ENCODE measurements around the gene NXPH1.

Gene NXPH1

DNA sequence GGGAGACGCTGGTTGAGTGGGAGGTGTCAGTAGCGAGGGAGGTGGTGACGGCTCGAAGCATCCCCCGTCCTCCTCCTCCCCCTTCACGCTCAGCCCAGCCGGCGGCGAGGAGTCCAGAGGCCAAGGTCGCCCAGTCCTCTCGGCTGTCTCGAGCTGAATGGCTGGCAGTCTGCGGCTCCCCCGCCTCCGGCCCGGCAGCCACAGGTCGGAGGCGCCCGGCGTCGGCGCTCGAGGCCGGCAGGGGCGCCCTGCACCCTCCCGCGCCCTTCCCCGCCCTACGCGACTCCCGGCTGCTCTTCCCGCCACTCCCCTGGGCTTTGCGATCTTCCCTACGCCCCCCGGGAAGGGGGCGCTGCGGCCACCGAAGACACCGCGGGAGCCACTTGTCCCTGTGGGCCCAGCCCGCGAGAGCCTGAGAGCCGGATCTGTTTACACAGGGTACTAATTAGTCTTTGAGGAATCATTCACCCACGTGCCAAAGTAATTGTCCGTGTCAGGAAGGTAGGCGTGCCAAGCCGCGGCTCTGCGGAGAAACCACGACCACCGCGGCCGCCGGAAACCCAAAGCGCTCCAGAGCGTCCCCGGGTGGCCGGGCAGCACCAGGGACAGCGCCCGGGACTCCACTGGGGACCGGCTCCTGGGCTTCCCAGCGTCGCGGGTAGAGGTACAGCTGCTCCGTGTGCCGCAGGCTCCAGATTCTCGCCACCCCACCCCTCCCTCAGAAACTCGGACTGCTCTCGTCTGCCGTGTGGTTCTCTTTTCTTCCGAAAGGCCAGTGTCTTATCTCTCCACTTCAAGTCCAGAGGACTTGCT is at the start of gene NXPH1:
TSS of gene NXPH1 (plus strand) at position 133 of the 813 bp plus-strand sequence.
- DNase-seq: peak; percentile 13

GRCh38 chr7:8384901-8385300 is 48.5 kb upstream of the NXPH1 start:
- DNase-seq: no peak

- DNase-seq: no peak
These were observed 46.4 kb upstream of the NXPH1 start for GRCh38 chr7:8386926-8387550.

DNA sequence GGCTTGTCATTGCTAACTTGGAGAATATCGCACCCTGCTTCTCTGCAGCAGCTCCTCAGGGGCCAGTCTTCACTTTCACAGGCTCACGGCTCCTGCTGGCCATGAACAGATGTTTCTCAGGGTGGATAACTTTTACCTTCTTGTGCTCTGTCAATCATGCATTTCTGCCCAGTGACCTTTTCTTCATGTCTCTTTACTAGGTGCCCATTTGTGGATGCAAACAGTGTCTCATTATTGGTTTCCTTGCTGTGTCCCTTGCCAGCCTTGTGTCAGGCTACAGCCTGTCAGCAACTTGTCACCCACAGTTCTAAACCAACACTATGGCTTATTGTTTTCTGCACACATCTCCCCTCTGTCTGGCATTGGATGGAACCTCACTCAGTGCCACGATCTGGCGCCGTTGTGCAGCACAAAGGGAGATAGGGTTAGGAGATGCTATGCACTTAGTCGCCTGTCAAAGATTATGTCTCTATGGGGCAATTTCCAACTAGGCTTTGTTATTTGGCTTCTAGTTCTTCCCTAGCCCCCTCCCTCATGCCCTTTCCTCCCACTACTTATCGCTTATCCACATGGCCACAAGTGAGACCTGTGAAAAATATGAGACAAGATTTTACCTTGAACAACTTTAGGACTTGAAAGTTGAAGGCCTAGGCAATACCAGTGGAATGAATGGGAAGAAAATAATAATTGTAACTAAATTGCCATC is 45.7 kb upstream of the NXPH1 start:
- DNase-seq: no peak

GRCh38 chr7:8388257-8388625 is 45.2 kb upstream of the NXPH1 start:
- no peak for DNase-seq

DNA sequence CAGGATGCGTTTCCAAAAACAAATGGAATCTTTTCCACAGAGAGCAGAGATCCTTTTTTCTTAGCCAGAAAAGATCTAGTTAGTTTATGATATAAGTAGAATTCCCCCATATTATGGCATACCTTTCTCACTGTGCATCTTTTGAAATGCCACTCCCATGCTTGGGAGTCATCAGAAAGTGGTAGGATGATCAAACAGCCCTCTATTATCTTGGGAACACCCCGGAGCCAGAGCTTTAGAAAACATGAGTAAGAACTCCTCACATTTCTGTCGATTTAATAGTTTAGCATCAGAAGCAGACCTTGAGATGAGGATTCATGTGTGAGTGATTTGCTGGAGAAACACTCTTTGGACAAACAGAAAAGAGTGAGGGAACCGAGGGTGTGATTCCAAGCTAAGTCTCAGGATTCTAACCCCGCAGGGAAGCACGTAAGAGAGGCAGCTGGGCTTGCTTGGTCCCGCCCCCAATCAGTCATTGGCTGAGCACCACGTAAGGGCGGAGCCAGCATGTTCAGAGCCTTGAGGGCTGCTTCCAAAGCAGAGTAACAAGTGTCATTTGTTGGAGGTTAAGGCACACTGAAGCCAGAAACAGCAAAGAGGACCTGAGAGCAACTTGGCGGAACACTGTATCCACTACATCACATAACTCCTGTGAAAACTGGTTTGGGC is 43.7 kb upstream of the NXPH1 start:
- DNase-seq: no peak

- DNase-seq: no peak
These were observed 43.2 kb upstream of the NXPH1 start for GRCh38 chr7:8390262-8390626.

DNA sequence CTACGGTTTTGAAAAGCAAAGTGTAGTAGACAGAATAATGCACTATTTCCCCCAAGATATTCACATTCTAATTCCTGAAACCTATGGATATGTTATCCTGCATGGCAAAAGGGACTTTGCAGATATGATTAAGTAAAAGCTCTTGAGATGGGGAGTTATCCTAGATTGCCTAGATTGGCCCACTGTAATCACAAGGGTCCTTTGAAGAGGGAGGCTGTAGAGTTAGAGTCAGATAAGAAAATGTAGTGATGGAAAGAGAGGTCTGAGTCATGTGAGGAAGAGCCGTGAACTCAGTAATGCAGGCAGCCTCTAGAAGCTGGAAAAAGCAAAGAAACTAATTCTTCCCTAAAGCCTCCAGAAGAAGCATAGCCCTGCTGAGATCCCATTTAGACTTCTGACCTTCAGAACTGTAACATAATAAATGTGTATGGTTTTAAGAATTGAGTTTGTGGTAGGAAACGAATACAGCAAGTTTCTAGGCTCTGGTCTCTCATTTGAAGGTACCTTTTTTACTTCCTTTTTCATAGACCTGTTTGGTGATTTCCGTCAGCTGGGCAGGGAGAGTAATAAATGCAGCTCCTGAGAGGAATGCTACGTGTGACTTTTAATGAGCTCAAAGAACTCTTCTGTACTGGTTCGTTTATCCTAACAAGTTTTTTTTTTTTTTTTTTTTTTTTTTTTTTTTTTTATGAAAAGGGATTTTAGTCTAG is 41.9 kb upstream of the NXPH1 start:
- no peak for DNase-seq

- no peak for DNase-seq
These were observed 37.1 kb upstream of the NXPH1 start for GRCh38 chr7:8396294-8396693.

DNA sequence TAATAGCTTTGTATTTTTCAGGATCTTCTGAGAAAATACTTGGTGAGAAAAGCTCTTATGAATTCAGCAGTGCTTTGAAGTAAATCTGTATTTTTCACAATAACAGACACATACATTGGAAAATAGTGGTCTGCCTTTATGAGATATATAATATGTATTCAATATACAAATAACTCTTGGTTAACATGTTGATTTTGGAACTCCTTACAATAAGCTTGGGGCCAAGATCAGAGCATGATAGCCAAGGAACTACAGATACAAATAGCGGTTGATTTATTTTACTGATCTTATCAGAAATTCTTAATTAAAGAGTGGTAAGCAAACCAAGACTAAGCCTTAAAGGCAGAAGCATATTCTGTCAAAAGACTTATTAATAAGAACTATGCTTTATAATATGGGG is 24.5 kb upstream of the NXPH1 start:
- DNase-seq: no peak

DNA sequence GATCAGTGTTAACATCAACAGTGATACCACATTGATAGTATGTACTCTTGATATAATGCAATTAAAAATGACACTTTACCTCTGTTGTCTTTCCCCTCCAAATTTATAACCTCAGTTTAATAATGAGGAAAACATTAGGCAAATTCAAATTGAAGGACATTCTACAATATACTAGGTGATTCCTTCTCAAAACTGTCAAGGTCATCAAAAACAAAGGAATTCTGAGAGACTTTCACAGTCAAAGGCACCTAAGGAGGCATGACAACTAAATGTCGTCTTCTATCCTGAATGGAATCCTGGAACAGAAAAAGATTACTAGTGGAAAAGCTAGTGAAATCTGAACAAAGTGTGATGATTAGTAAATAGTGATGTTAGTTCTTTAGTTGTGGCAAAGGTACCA is 22.3 kb upstream of the NXPH1 start:
- no peak for DNase-seq

DNA sequence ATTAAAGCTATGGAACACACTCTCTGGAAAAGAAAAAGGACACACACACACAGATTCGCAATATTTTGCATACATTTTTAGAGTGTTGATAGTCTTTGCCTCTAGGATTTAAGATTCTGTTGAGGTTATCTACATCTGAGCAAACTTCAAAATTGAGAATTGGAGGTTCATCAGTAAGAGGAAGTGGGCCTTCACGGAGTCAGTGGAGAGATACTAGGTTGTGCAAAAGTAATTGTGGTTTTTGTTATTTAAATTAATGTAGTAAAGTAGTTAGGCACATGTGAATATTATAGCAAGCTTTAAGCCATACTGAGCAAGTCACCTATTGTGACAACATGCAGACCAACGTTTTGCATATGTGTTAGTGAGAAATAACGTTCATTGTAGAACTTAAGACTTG is 19.8 kb upstream of the NXPH1 start:
- no peak for DNase-seq

- DNase-seq: peak; percentile 40
These were observed 14.7 kb upstream of the NXPH1 start for GRCh38 chr7:8418629-8419245.

DNA sequence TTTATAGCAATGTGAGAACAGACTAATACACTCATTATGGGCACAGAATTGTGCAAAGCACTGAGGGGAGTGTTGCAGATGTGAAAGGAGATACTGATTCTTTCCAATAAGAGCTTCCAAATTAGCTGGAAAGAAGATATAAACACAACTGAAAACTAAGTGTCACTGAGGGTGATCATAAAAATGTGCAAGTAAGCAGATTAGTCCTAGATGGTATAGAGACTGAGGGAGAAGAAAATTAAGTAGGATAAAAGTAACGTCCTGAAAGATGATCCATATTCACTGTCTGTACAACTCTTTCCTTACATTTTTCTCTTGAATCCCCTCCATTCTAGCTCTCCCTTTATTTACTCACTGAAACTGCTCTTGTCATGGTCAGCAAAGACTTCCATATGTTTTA is 11.2 kb upstream of the NXPH1 start:
- no peak for DNase-seq

DNA sequence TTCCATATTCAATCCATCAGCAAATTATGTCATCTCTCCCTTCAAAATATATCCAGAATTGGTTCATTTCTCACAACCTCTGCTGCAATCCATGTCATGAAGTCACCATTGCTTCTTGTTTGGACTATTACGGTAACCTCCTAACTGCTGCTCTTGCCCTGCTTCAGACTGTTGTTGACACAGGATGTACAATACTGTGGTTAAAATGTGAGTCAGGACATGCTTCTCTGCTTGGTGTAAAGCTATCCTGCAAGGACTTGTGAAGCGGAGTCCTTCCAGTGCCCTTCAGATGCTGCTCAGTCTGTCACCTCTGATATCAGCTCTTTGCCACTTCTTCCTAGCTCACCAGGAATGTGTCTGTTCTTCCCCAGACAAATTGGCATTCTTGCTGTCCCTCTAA is 10.4 kb upstream of the NXPH1 start:
- no peak for DNase-seq

- no peak for DNase-seq
These were observed 8.2 kb upstream of the NXPH1 start for GRCh38 chr7:8425223-8425622.

- DNase-seq: no peak
These were observed 2.8 kb upstream of the NXPH1 start for GRCh38 chr7:8430643-8431042.

- DNase-seq: no peak
These were observed 1.0 kb downstream of the NXPH1 start for GRCh38 chr7:8434290-8435002.

GRCh38 chr7:8435095-8435494 is 1.7 kb downstream of the NXPH1 start:
- DNase-seq: no peak

GRCh38 chr7:8435590-8436545 is 2.5 kb downstream of the NXPH1 start:
- DNase-seq: no peak

GRCh38 chr7:8436965-8437364 is 3.6 kb downstream of the NXPH1 start:
- no peak for DNase-seq

Measured in DMS79 treated with DMSO at 0.1 percent for 48 hours (cell line).